ENCODE data around the gene STAB2.

The STAB2 gene

GRCh38 chr12:103745962-103746361, 158.9 kb downstream of the STAB2 start:
- DNase-seq (ENCODE audit: low read depth): no peak

GRCh38 chr12:103748002-103748401, 160.9 kb downstream of the STAB2 start:
- no peak for DNase-seq (ENCODE audit: low read depth)

GRCh38 chr12:103748875-103749274, 161.8 kb downstream of the STAB2 start:
- no peak for DNase-seq (ENCODE audit: low read depth)

- no peak for DNase-seq (ENCODE audit: low read depth)
Observed at GRCh38 chr12:103751171-103751570, 164.1 kb downstream of the STAB2 start.

GRCh38 chr12:103751600-103751999, 164.5 kb downstream of the STAB2 start:
- DNase-seq (ENCODE audit: low read depth): no peak

- no peak for DNase-seq (ENCODE audit: low read depth)
Observed at GRCh38 chr12:103755425-103755824, 168.4 kb downstream of the STAB2 start.

GRCh38 chr12:103756443-103756842, 169.4 kb downstream of the STAB2 start:
- DNase-seq (ENCODE audit: low read depth): no peak

GRCh38 chr12:103757248-103757647, 170.2 kb downstream of the STAB2 start:
- DNase-seq (ENCODE audit: low read depth): no peak

- DNase-seq (ENCODE audit: low read depth): no peak
Observed at GRCh38 chr12:103758310-103759089, 171.4 kb downstream of the STAB2 start.

GRCh38 chr12:103762473-103762872, 175.4 kb downstream of the STAB2 start:
- DNase-seq (ENCODE audit: low read depth): no peak

- no peak for DNase-seq (ENCODE audit: low read depth)
Observed at GRCh38 chr12:103765322-103765721, 178.2 kb downstream of the STAB2 start.

- no peak for DNase-seq (ENCODE audit: low read depth)
Observed at GRCh38 chr12:103766028-103766427, 179.0 kb downstream of the STAB2 start.

GRCh38 chr12:103768467-103769123, 181.5 kb downstream of the STAB2 start:
- no peak for DNase-seq (ENCODE audit: low read depth)

- DNase-seq (ENCODE audit: low read depth): no peak
Observed at GRCh38 chr12:103769240-103769945, 182.3 kb downstream of the STAB2 start.

- no peak for DNase-seq (ENCODE audit: low read depth)
Observed at GRCh38 chr12:103771466-103771865, 184.4 kb downstream of the STAB2 start.

- DNase-seq (ENCODE audit: low read depth): no peak
Observed at GRCh38 chr12:103772367-103773108, 185.5 kb downstream of the STAB2 start.

GRCh38 chr12:103773109-103773910, 186.2 kb downstream of the STAB2 start:
- DNase-seq (ENCODE audit: low read depth): no peak

- no peak for DNase-seq (ENCODE audit: low read depth)
Observed at GRCh38 chr12:103774977-103775560, 188.0 kb downstream of the STAB2 start.

GRCh38 chr12:103778781-103779180, 191.7 kb downstream of the STAB2 start:
- no peak for DNase-seq (ENCODE audit: low read depth)

- DNase-seq (ENCODE audit: low read depth): no peak
Observed at GRCh38 chr12:103779410-103780092, 192.5 kb downstream of the STAB2 start.

GRCh38 chr12:103780093-103780440, 193.0 kb downstream of the STAB2 start:
- no peak for DNase-seq (ENCODE audit: low read depth)
